Smooth muscle cell (in vitro differentiated cells): ENCODE measurements around the gene PLCB1. TPM values are rescaled to one million over a fixed set of nuclear protein-coding genes. Genes with fewer than 3 reads are reported as not detected.

ENCODE experiments used
- DNase-seq: peaks from one replicate; lab custom pipeline; 2025; ENCODE audit not compliant: unreplicated experiment; lab: John Stamatoyannopoulos, UW
- H2AFZ ChIP-seq: fragments of 200-600 bp; sonication (generic); 2 replicates; pipeline ENCODE4 v1.6.0; 2016; ENCODE audit warnings: antibody characterized with exemption, low read depth, mild to moderate bottlenecking
- H3F3A ChIP-seq: fragments of 200-600 bp; sonication (generic); 2 replicates; pipeline ENCODE4 v1.6.0; 2017; ENCODE audit warnings: antibody characterized with exemption, low read depth
- H3K27ac ChIP-seq: fragments of 200-600 bp; sonication (generic); 2 replicates; pipeline ENCODE4 v1.5.1; 2016; ENCODE audit warnings: low read depth, mild to moderate bottlenecking
- H3K27me3 ChIP-seq: fragments of 200-600 bp; sonication (generic); 2 replicates; pipeline ENCODE4 v1.6.1; 2016; ENCODE audit warnings: low read depth, mild to moderate bottlenecking
- H3K36me3 ChIP-seq: fragments of 200-600 bp; sonication (generic); 2 replicates; pipeline ENCODE4 v1.5.1; 2016; ENCODE audit warnings: low read depth
- H3K4me1 ChIP-seq: fragments of 200-600 bp; sonication (generic); 2 replicates; pipeline ENCODE4 v1.5.1; 2016; ENCODE audit warnings: low read depth
- H3K4me2 ChIP-seq: fragments of 200-600 bp; sonication (generic); 2 replicates; pipeline ENCODE4 v1.6.0; 2016; ENCODE audit warnings: mild to moderate bottlenecking
- H3K4me3 ChIP-seq: fragments of 200-600 bp; sonication (generic); 2 replicates; pipeline ENCODE4 v1.5.1; 2016; ENCODE audit warnings: mild to moderate bottlenecking
- H3K79me2 ChIP-seq: fragments of 200-600 bp; sonication (generic); 2 replicates; pipeline ENCODE4 v1.6.0; 2016; ENCODE audit warnings: low read depth, mild to moderate bottlenecking
- H3K9ac ChIP-seq: fragments of 200-600 bp; sonication (generic); 2 replicates; pipeline ENCODE4 v1.6.0; 2016; ENCODE audit warnings: low read depth
- H3K9me3 ChIP-seq: fragments of 200-600 bp; sonication (generic); replicated peaks from 2 replicates; pipeline ENCODE4 v1.5.1; 2016; ENCODE audit warnings: low read depth
- H4K20me1 ChIP-seq: fragments of 200-600 bp; sonication (generic); 2 replicates; pipeline ENCODE4 v1.6.0; 2016; ENCODE audit warnings: low read depth
- WGBS: methylation state at CpG from one replicate; pipeline ENCODE4 v1.1.7; 2016; ENCODE audit warnings: low lambda C conversion rate; 5-methylcytosine and 5-hydroxymethylcytosine counted together
- polyA plus RNA-seq: library from polyadenylated mRNA; unstranded; fragments of >200 nt; fragmentation: Nextera tagmentation; extraction: Ambion mirVana; gene quantifications from 2 replicates; pipeline ENCODE4 v1.2.1, GENCODE V29; 2016
- total RNA-seq: library from RNA; depleted of rRNA; stranded (reverse); fragments of >200 nt; gene quantifications from 2 replicates; pipeline ENCODE4 v1.2.3, GENCODE V29; 2014
- TF ChIP-seq, protein P1 (sequence below): fragments of 200-600 bp; sonication (generic); IDR thresholded peaks from 2 replicates; pipeline ENCODE4 v1.5.1; 2017; ENCODE audit warnings: borderline replicate concordance, mild to moderate bottlenecking, antibody characterized with exemption; ENCODE audit not compliant: insufficient read depth, poor library complexity, severe bottlenecking

The PLCB1 gene
- total and polyA plus RNA-seq, 2 experiments from 2014 or later = 4.7 to 25.3 TPM

- H3K9ac ChIP-seq = no peak overlapping the region
- no peaks in the 10 kb centered on the region for H3K79me2 ChIP-seq
- TF ChIP-seq, protein P1, sequence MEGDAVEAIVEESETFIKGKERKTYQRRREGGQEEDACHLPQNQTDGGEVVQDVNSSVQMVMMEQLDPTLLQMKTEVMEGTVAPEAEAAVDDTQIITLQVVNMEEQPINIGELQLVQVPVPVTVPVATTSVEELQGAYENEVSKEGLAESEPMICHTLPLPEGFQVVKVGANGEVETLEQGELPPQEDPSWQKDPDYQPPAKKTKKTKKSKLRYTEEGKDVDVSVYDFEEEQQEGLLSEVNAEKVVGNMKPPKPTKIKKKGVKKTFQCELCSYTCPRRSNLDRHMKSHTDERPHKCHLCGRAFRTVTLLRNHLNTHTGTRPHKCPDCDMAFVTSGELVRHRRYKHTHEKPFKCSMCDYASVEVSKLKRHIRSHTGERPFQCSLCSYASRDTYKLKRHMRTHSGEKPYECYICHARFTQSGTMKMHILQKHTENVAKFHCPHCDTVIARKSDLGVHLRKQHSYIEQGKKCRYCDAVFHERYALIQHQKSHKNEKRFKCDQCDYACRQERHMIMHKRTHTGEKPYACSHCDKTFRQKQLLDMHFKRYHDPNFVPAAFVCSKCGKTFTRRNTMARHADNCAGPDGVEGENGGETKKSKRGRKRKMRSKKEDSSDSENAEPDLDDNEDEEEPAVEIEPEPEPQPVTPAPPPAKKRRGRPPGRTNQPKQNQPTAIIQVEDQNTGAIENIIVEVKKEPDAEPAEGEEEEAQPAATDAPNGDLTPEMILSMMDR = no peak
- no peak overlapping the region for H3K4me3 ChIP-seq
- H3K9me3 ChIP-seq = no peaks in the 10 kb centered on the region
- H3K4me1 ChIP-seq = no peaks in the 10 kb centered on the region
- H3K36me3 ChIP-seq = no peaks in the 10 kb centered on the region
- no peak overlapping the region for H3K27ac ChIP-seq
- no peaks in the 10 kb centered on the region for H3K27me3 ChIP-seq
- H2AFZ ChIP-seq = no peak overlapping the region
- 95% methylated on average over 2 of the region's 2 CpGs for whole genome bisulfite sequencing
- no peak for DNase-seq
- no peak overlapping the region for H3K4me2 ChIP-seq
- H3F3A ChIP-seq = no peaks in the 10 kb centered on the region
- H4K20me1 ChIP-seq = no peaks in the 10 kb centered on the region
Measured at GRCh38 chr20:8296536-8296935, 164.5 kb downstream of the PLCB1 start.

GRCh38 chr20:8298426-8299043, 166.5 kb downstream of the PLCB1 start:
- H3K36me3 ChIP-seq = no peaks in the 10 kb centered on the region
- no peak overlapping the region for H3K4me2 ChIP-seq
- H3K9me3 ChIP-seq = no peaks in the 10 kb centered on the region
- H3K9ac ChIP-seq = no peak overlapping the region
- H3K4me3 ChIP-seq = no peak overlapping the region
- H3K27me3 ChIP-seq = no peaks in the 10 kb centered on the region
- H3K27ac ChIP-seq = no peak overlapping the region
- no peaks in the 10 kb centered on the region for H3K4me1 ChIP-seq
- 92% methylated on average over 1 of the region's 1 CpG for WGBS
- H3K79me2 ChIP-seq = no peaks in the 10 kb centered on the region
- no peak for DNase-seq
- TF ChIP-seq, protein P1 = no peak
- H3F3A ChIP-seq = no peaks in the 10 kb centered on the region
- no peaks in the 10 kb centered on the region for H4K20me1 ChIP-seq
- no peak overlapping the region for H2AFZ ChIP-seq

GRCh38 chr20:8299921-8300320, 167.9 kb downstream of the PLCB1 start:
- no peak overlapping the region for H3K4me2 ChIP-seq
- H4K20me1 ChIP-seq = no peaks in the 10 kb centered on the region
- no peak for DNase-seq
- no peaks in the 10 kb centered on the region for H3K9me3 ChIP-seq
- TF ChIP-seq, protein P1 = no peak
- 51% methylated on average over 4 of the region's 4 CpGs for WGBS
- no peaks in the 10 kb centered on the region for H3K27me3 ChIP-seq
- no peaks in the 10 kb centered on the region for H3K79me2 ChIP-seq
- H3K9ac ChIP-seq = no peak overlapping the region
- H3K27ac ChIP-seq = no peak overlapping the region
- no peak overlapping the region for H2AFZ ChIP-seq
- H3K4me1 ChIP-seq = no peaks in the 10 kb centered on the region
- no peaks in the 10 kb centered on the region for H3K36me3 ChIP-seq
- no peak overlapping the region for H3K4me3 ChIP-seq
- no peaks in the 10 kb centered on the region for H3F3A ChIP-seq

DNA sequence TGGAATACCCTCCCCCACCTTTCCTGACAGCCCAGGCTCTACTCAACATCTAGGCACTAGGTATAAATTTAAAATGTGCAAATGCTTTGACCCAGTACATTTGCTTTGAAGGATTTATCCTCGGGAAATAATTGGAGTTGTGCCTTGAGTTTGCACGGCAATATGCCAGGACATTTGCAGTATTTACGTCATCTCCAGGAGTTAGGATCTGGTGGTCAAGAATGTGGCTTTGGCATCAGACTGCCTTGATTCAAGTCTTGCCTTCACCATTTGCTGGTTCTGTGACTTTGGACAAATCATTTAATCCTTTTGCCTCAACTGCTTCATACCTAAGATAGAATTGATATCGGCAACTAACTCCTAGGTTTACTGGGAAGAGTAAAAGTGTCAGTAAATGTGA, 169.6 kb downstream of the PLCB1 start:
- TF ChIP-seq, protein P1 = no peak
- H3K9ac ChIP-seq = no peak overlapping the region
- H3K27me3 ChIP-seq = no peaks in the 10 kb centered on the region
- no peaks in the 10 kb centered on the region for H4K20me1 ChIP-seq
- no peak for DNase-seq
- H3K4me2 ChIP-seq = no peak overlapping the region
- no peaks in the 10 kb centered on the region for H3K36me3 ChIP-seq
- H3F3A ChIP-seq = no peaks in the 10 kb centered on the region
- no peaks in the 10 kb centered on the region for H3K9me3 ChIP-seq
- 98% methylated on average over 4 of the region's 4 CpGs for WGBS
- no peaks in the 10 kb centered on the region for H3K79me2 ChIP-seq
- peaks cover 3% of the 10 kb centered on the region for H3K4me1 ChIP-seq
- no peak overlapping the region for H3K27ac ChIP-seq
- H3K4me3 ChIP-seq = no peak overlapping the region
- H2AFZ ChIP-seq = no peak overlapping the region
